NCI-H128 (cell line): ENCODE data around the gene ZNF488.

Experiments
- DNase-seq: peaks from one replicate; lab custom pipeline; 2025; ENCODE audit not compliant: unreplicated experiment; lab: John Stamatoyannopoulos, UW

The ZNF488 gene

DNA sequence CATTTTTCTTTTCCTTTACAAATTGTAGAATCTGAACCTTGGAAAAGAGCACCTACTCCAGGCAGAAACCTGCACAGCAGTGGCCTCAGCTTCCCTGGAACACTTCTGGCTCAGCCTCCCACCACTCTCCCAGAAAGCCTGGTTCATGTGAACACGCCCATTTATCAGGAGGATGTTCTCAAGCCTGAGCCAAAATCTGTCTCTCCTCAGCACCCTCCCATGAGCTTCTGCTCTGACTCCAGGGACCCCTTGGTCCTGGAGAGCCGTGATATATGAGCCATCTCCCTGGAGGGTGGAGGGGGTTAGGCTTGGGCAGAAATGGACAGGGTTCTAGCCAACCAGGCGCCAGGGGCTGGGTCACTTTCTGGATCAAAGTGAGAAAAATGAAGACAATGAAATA lies 51.7 kb downstream of the ZNF488 start:
- no peak for DNase-seq

DNA sequence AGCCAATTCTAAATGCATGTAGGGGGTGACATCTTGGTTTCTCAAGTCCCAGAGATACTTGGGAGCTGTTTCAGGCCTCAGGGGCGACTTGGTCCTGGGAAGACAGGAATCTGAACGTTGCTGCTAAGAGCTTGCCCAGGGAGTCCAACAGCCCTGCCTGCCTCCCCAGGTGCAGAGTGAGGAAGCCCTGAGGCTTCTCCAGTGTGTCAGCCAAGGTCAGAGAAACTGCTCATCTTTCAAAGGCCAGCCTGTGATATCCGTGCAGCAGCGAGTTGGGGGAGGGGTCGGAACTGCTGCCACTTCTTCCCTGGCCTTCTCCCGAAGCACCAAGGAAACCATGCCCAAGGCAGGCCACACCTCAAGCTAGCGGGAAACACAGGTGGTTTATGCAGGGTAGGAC lies 52.1 kb downstream of the ZNF488 start:
- no peak for DNase-seq

DNA sequence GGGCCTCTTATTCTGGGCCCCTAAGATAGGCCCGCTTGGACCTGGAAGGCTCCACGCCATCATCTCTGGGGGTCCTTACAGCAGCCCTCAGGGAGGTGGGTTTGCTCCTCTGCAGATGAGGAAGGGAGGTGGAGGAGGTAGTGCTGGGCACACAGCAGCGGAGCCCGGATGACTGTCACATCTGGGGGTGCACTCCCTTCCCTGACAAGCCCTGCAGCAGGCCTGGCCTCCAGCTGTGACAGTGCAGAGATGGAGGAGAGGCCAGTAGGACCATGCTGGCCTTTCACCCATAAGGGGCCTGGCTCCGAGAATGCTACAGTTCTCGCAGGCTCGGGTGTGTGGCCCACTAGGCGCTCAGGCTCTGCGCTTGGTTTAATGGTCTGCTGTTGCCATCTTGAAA lies 52.6 kb downstream of the ZNF488 start:
- no peak for DNase-seq

DNA sequence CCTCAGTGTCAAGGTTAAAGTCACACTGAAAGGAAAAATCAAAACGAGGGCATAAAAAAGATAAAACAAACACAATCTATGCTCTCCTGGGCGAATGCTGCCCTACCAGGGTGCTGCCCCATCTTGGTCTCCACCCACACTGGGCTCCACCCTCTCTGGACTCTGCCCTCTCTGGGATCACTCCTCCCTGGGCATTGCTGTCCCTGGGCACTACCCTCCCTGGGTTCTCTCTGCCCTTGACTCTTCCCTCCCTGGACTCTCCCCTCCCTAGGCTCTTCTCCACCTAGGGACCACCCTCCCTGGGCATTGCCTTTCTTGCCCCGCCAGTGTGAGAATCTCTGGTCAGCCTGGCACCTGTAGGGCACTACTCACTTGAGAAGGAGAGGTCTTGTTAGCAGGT lies 53.3 kb downstream of the ZNF488 start:
- DNase-seq: no peak

DNA sequence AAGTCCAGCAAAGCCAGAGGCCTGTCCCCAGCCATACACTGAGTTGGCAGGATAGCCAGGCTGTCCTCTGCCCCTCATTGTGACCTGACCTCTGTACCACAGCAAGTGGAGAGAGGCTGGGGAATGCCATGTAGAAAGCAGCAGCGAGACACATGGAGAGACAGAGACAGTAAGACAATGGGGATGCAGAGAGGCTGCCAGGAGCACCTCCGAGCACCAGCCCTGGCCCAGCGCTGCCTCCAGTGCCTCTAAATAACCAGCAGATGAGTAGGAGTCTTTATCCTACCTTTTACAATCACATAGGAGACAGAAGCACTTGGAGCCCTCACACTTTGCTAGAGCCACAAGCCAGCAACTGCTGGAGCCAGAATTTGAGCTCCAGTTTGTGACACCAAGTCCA lies 53.7 kb downstream of the ZNF488 start:
- DNase-seq: no peak

DNA sequence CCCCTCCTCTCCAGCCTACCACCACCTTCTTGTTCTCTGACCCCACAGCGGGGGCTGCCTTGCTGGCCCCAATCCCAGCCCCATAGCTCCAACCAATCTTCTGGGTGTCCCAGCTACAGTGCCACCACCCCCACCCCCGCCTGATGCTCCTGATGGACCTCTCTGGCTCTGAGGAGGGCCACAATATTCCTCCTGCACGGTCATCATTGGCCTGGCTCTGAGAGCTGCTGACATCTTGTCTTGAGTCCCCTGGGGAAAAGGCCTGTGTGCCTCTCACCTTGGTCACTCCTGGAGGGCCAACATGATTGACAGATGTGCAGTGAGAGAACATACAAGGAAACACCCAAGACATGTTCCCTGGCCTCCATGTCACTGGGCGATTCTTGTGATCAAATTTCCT lies 54.2 kb downstream of the ZNF488 start:
- no peak for DNase-seq

DNA sequence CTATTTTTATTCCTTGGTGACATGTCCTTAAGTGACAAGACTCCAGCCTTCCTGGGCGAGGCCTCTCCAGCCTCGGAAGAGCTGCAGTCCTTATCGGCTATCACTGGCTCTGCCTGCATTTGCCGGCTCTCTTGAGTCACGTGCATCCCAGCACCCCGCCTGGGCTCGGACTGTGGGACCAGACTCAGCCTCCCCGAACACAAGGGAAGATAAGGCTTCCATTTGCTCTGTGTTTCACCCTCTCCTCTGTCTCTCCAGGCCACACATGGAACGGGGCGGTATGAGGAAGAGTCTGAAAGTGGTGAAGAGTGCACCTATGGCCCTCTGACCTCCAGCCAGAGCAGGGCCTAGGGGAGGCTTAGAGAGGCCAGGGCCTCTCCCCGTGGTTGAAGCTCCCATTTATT lies 57.2 kb downstream of the ZNF488 start:
- no peak for DNase-seq

DNA sequence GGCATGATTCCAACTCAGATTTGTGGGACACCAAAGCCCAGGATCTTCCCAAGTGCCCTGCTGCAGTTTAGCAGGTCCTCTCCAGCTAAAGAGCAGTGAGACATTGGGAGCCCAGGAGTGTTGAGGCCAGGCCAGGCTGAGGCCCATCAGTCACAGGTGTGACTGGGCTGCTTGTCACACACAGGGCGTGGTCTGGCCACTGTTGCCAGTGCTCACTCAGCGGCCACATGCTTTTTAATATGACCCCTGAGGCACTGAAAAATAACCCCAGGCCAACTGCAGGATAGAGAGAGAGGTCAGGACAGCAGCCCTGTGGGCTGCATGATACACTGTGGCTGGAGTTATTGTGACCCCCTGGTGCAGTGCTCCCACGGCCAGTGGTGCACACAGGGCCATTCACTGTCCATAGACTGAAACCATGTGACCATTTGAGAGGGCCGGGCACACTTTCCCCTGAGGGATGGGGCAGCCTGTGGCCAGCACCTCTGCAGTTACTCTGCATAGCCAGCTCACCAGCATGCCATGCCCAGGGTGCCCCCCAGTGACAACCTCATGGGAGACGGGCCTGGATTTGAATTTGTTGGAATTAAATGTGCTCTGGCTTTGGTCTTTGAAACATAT lies 57.7 kb downstream of the ZNF488 start:
- DNase-seq: no peak

DNA sequence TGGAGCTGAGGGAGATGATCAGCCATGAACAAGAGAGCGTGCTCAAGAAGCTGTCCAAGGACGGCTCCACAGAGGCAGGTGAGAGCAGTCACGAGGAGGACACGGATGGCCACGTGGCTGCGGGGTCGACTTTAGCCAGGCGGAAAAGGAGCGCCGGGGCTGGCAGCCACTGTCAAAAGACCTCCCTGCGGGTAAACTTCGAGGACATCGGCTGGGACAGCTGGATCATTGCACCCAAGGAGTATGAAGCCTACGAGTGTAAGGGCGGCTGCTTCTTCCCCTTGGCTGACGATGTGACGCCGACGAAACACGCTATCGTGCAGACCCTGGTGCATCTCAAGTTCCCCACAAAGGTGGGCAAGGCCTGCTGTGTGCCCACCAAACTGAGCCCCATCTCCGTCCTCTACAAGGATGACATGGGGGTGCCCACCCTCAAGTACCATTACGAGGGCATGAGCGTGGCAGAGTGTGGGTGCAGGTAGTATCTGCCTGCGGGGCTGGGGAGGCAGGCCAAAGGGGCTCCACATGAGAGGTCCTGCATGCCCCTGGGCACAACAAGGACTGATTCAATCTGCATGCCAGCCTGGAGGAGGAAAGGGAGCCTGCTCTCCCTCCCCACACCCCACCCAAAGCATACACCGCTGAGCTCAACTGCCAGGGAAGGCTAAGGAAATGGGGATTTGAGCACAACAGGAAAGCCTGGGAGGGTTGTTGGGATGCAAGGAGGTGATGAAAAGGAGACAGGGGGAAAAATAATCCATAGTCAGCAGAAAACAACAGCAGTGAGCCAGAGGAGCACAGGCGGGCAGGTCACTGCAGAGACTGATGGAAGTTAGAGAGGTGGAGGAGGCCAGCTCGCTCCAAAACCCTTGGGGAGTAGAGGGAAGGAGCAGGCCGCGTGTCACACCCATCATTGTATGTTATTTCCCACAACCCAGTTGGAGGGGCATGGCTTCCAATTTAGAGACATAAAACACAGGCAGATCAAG lies 58.5 kb downstream of the ZNF488 start:
- DNase-seq: no peak

DNA sequence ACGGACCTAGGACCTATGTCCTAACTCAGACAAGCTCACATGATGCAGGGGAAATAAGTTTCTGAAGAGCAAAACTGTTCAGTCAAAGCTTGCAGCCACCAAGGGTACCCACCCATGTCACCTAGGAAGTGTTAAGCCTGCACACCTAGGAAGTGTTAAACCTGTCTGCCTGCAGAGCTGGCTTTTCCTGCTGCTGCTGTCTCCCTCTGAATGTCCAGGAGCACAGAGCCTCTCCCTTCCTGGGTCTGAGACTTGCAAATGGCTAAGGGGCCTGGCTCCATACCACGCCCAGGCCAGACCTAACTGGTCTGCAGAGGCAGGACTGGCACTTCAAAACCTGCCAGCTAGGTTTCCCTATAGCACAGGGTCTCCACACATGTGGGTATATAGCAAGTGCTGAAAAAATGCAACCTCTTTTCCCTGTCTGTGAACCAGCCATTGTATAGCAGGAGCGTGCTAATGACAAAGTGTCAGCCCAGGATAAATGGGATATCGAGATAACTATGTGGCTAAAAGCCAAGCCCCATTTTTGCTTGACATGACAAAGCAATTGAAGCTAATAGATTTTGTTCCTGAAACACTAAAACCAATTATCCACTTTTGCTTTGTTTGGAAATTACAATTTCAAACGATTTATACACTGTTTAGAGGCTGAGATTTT lies 60.3 kb downstream of the ZNF488 start:
- no peak for DNase-seq

DNA sequence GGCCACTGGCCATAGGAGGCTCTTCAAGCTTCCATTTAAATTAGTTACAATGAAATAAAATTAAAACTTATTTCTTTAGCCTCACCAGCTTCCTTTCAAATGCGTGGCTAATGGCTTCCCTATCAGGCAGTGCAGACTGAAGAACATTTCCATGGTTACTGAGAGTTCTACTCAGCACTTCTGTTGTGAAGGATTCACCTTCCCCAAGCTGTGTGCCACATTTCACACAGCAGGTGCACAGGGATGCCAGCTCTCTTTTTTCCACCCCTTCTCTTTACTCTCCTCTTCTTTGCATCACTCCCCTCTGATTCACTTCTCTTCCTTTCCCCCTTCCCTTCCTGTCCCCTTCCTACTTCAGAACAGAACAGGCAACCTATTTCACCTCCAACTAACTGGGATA lies 61.0 kb downstream of the ZNF488 start:
- no peak for DNase-seq

DNA sequence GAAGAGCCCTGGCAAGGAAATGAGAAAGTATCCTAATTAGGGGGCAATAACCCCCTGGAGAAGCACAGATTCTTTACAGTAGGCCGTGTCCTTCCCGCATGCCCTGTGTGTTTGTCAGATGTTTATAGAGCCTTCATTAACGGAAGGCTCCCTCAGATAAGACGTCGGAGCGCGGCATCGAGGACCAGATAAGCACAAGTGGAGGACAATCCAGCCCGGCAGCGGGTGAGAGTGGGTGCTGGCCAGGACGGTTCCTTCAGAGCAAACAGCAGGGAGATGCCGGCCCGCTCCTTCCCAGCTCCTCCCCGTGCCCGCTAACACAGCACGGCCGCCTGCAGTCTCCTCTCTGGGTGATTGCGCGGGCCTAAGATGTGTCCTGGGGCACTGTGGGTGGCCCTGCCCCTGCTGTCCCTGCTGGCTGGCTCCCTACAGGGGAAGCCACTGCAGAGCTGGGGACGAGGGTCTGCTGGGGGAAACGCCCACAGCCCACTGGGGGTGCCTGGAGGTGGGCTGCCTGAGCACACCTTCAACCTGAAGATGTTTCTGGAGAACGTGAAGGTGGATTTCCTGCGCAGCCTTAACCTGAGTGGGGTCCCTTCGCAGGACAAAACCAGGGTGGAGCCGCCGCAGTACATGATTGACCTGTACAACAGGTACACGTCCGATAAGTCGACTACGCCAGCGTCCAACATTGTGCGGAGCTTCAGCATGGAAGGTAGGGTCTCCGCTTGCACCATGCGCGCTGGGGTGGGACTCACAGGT lies 61.6 kb downstream of the ZNF488 start, which contains the start of gene GDF2:
GDF2 (plus strand) TSS at position 155 of the 762 bp plus-strand sequence; CDS start at position 370, 215 bp downstream.
- DNase-seq: no peak

DNA sequence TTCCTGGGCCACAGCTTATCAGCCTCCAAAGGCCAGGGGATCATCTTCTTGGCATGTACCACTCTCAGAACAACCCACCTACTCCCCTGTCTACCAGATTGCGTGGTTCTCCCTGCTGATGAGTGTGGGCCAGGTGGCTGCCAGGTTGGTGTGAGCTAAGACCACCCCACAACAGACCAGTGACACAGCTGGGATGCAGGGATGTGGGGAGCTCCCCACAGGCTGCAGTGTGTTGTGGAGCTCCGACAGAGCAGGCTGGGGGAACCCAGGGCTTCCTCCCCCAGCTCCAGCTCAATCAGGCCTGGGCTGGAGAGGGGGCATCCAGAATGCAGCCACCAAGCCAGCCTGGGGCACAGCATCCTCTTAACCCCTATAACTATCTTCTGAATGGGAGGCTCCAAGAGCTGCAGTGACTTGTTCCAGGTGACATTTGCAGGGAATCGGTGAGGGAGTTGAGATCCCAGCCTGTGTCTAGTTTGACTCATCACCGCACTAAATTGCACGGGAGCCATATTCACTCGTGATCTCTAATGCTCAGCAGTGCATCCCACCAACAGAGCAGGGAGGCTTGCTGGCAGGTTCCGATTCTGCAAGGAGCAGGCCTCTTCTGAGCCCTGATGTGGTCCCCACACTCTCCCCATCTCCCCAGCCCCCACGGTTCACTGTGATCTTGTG lies 62.4 kb downstream of the ZNF488 start:
- DNase-seq: no peak

DNA sequence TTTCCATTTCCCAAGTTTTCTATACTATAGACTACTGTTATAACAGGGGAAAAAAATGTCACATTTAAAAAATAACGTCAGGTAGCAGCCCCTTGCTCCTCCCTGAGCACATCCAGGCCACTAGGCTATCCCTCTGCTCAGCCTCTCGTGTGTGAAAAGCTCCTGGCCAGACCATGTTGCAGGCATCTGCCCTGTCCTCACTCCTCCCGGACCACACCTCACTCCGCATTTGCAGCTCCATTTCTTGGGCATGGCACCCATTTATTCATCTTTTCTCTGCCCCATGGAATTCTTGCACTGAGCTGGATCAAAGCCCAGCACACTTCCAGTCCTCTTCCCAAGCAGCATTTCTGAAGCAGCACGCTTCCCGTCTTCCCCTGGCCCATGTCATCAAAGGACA lies 63.3 kb downstream of the ZNF488 start:
- no peak for DNase-seq

DNA sequence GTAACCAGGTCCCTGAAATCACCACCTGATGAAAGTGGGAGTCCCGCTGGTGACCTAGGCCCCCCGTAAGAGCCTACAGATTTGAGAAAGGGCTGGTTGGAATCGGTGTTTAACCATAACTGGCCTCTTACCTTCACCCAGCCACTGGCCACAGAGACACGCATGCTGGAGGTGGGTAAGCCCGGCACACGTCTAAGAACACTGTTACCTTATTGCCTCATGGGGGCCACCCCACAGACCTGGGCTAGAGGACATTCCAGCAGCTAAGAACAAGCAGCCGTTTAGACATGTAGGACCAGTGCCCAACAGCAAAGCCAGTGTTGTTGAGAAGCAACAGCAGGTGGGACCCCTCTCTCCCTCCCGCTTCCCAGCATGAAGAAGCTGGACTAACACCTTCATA lies 64.3 kb downstream of the ZNF488 start:
- no peak for DNase-seq

DNA sequence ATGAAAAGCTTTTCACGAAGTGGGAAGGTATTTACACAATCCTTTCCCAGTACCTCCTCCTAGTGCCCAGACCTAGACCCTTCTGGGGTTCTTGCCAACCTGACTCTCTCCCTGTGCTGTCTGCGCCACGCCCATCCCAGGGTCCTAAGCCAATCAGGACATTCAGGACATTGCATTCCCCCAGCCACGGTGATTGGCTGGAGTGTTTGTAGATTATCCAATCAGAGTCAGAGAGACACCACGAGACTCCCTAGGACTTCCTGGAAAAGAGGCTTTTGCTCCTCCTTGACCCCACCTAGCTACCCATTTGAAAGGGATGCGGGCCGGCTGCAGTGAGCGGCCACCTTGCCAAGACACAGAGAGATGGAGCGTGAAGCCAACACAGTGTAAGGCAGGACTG lies 65.4 kb downstream of the ZNF488 start:
- no peak for DNase-seq

DNA sequence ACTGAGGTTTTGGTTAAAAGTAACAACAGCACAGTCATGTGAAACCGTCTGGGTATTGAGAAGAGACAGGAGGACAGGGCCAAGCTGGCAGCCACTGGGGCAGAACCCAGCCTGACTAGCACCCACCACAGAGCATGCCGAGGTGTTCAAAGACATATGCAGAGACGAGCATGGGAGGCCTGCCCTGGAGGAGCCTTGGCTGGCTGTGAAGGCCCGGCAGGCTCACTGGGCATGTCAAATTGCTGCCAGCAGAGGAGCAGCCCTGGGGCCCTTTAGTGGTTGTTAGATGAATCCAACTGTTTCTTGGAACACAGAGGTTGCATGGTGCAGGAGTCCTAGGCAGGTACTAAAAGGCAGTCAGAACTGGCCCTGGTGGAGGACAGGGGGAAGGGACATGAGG lies 66.8 kb downstream of the ZNF488 start:
- DNase-seq: no peak

DNA sequence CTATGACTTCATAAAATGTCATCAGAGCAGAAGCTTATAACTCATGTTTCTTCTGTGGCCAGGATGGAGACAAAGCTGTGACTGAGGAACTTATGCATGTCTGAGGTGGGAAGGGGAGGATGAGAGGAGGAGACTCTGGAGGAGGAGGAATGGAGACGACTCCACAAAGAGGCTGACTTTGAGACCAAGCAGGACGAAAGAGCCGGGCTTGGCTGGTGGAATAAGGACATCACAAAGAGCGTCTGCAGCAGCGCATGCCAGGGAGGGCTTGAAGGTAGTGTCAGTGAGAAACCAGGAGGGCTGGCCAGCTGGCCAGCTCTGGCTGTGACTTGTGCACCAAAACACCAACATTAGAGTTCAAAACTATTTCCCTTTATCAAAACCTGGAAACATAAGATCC lies 68.0 kb downstream of the ZNF488 start:
- no peak for DNase-seq
